ENCODE results near the gene SGTB.

SGTB gene

GRCh38 chr5:65721720-65722574 is at the start of gene SGTB, which contains the start of gene NLN:
Gene SGTB (minus strand): TSS chr5:65722109. CDS start chr5:65720807, 1,302 bp downstream.
Gene NLN (plus strand): TSS chr5:65722205. CDS start chr5:65722374, 169 bp downstream.
- DNase-seq (ENCODE audit: low read depth): peak; percentile 85

GRCh38 chr5:65771266-65771665 is 49.4 kb upstream of the SGTB start:
- no peak for DNase-seq (ENCODE audit: low read depth)

- DNase-seq (ENCODE audit: low read depth): peak; percentile 90
Measured at GRCh38 chr5:65769539-65769938, 47.6 kb upstream of the SGTB start.

- DNase-seq (ENCODE audit: low read depth): no peak
Measured at GRCh38 chr5:65768723-65769346, 46.9 kb upstream of the SGTB start.

- no peak for DNase-seq (ENCODE audit: low read depth)
Measured at GRCh38 chr5:65767565-65767964, 45.7 kb upstream of the SGTB start.

GRCh38 chr5:65766781-65767180 is 44.9 kb upstream of the SGTB start:
- DNase-seq (ENCODE audit: low read depth): no peak

- DNase-seq (ENCODE audit: low read depth): no peak
Measured at GRCh38 chr5:65766175-65766574, 44.3 kb upstream of the SGTB start.

GRCh38 chr5:65765582-65765981 is 43.7 kb upstream of the SGTB start:
- no peak for DNase-seq (ENCODE audit: low read depth)

GRCh38 chr5:65762234-65762633 is 40.3 kb upstream of the SGTB start:
- peak; percentile 52 for DNase-seq (ENCODE audit: low read depth)

- DNase-seq (ENCODE audit: low read depth): peak; percentile 64
Measured at GRCh38 chr5:65760504-65761275, 38.8 kb upstream of the SGTB start.

- DNase-seq (ENCODE audit: low read depth): no peak
Measured at GRCh38 chr5:65758546-65759144, 36.7 kb upstream of the SGTB start.

- DNase-seq (ENCODE audit: low read depth): no peak
Measured at GRCh38 chr5:65753189-65753588, 31.3 kb upstream of the SGTB start.

GRCh38 chr5:65750938-65751337 is 29.0 kb upstream of the SGTB start:
- no peak for DNase-seq (ENCODE audit: low read depth)

GRCh38 chr5:65749956-65750355 is 28.0 kb upstream of the SGTB start:
- no peak for DNase-seq (ENCODE audit: low read depth)

GRCh38 chr5:65749221-65749844 is 27.4 kb upstream of the SGTB start:
- no peak for DNase-seq (ENCODE audit: low read depth)

GRCh38 chr5:65742565-65743231 is 20.8 kb upstream of the SGTB start:
- DNase-seq (ENCODE audit: low read depth): peak; percentile 87

GRCh38 chr5:65739162-65739561 is 17.3 kb upstream of the SGTB start:
- DNase-seq (ENCODE audit: low read depth): no peak

GRCh38 chr5:65738305-65738704 is 16.4 kb upstream of the SGTB start:
- DNase-seq (ENCODE audit: low read depth): no peak

- DNase-seq (ENCODE audit: low read depth): no peak
Measured at GRCh38 chr5:65737842-65738241, 15.9 kb upstream of the SGTB start.

- DNase-seq (ENCODE audit: low read depth): no peak
Measured at GRCh38 chr5:65736011-65736410, 14.1 kb upstream of the SGTB start.

- DNase-seq (ENCODE audit: low read depth): no peak
Measured at GRCh38 chr5:65734921-65735320, 13.0 kb upstream of the SGTB start.
